Heart left ventricle (tissue), 16 donors: Measurements from ENCODE around the gene GALNT10. TPM values are rescaled to one million over a fixed set of nuclear protein-coding genes. Genes with fewer than 3 reads are reported as not detected.

Source experiments
- ATAC-seq, 4 donors: fragments of 200-7000 bp; cut with Tn5 transposase; one replicate each; pipeline ENCODE4 v1.9.1; 2020 to 2022; ENCODE audit warnings: moderate library complexity in 4 of 4, mild to moderate bottlenecking in 3 of 4, moderate number of reproducible peaks in 1 of 4
- DNase-seq, 5 donors: peaks; one replicate each; pipeline ENCODE4 v3.0.0-alpha.2; 2020
- H3K27ac ChIP-seq, 12 donors: fragments of 200-600 bp; sonication (generic) in 4 of 12; one replicate each; pipeline versions ENCODE4 v1.5.0 to v1.8.0; 2016 to 2022; ENCODE audit warnings: mild to moderate bottlenecking in 2 of 12
- H3K27me3 ChIP-seq, 9 donors: fragments of 200-600 bp; sonication (generic) in 2 of 9; one replicate each; pipeline versions ENCODE4 v1.5.1 to v1.8.0; 2016 to 2022; ENCODE audit warnings: mild to moderate bottlenecking in 3 of 9
- H3K36me3 ChIP-seq, 9 donors: fragments of 200-600 bp; sonication (generic) in 2 of 9; one replicate each; pipeline versions ENCODE4 v1.5.0 to v1.8.0; 2018 to 2022; ENCODE audit warnings: mild to moderate bottlenecking in 2 of 9
- H3K4me1 ChIP-seq, 12 donors: fragments of 200-600 bp; sonication (generic) in 4 of 12; one replicate each; pipeline versions ENCODE4 v1.5.0 to v1.8.0; 2016 to 2022; ENCODE audit warnings: mild to moderate bottlenecking in 3 of 12
- H3K4me3 ChIP-seq, 12 donors: fragments of 200-600 bp; sonication (generic) in 4 of 12; one replicate each; pipeline versions ENCODE4 v1.5.0 to v1.8.0; 2017 to 2022; ENCODE audit warnings: mild to moderate bottlenecking in 9 of 12, moderate library complexity in 4 of 12
- H3K9me3 ChIP-seq, 12 donors: fragments of 200-600 bp; sonication (generic) in 4 of 12; one replicate each; pipeline versions ENCODE4 v1.5.0 to v1.8.0; 2016 to 2022; ENCODE audit warnings: mild to moderate bottlenecking in 1 of 12
- POLR2A ChIP-seq, 2 donors: fragments of 450-650 bp; IDR thresholded peaks; one replicate each; pipeline ENCODE4 v1.6.1; 2017; ENCODE audit warnings: antibody characterized with exemption in 2 of 2, mild to moderate bottlenecking in 2 of 2, moderate library complexity in 2 of 2
- WGBS, 4 donors: extraction: QIAGEN DNeasy Blood & Tissue Kit in 2 of 4; methylation state at CpG; one replicate each; pipeline versions ENCODE4 v1.1.5 to v1.1.7; 2013 to 2018; 5-methylcytosine and 5-hydroxymethylcytosine counted together
- intact Hi-C, 10 donors: fragments of 100-400 bp; cut with DNase I; formaldehyde crosslinking; loops; one replicate each; pipeline versions ENCODE4 v1.11.1 to v1.14.2; 2022
- polyA plus RNA-seq, 2 donors: library from polyadenylated mRNA; stranded (reverse); fragments of 200-250 nt; gene quantifications; one replicate each; pipeline ENCODE4 v1.2.3, GENCODE V29; 2013
- total RNA-seq, 9 donors: library from RNA; depleted of rRNA in 2 of 9; stranded (reverse); fragments of >200 nt in 2 of 9; fragmentation: NEBNext Ultra II Directional in 3 of 9; extraction: Animal tissue kit (Norgen Biotek cat#: 25700) in 3 of 9; gene quantifications; one replicate each; pipeline versions ENCODE4 v1.1.0 to v1.2.4, GENCODE V29; 2016 to 2023
- TF ChIP-seq, protein P1 (sequence below), 12 donors: fragments of 200-600 bp; sonication (generic) in 4 of 12; IDR thresholded peaks; one replicate each; pipeline versions ENCODE4 v1.5.0 to v1.8.0; 2018 to 2022; ENCODE audit warnings: antibody characterized with exemption in 12 of 12, mild to moderate bottlenecking in 5 of 12
- donor health status: ischemic (EF 13 %, LVEDD 7.1; RV severe dilation, severe dysfunction).
- donor health status: healthy with polysubstance abuse.
- donor health status: DM: no; HTN: yes; CAD: no.
- donor health status: DM: no; HTN: no; CAD: no.
- donor health status: ischemic (EF 25% LVEDD 6.9; RV normal size, moderate dysfunction).
- donor health status: ischemic (EF 25% LVEDD 5.7; RV mildly dilated, moderate dysfunction).
- donor health status: healthy.
- donor health status: DM: yes; HTN: yes; CAD: no.
- donor health status: ischemic (EF 35%, LVEDD 5.7; RV mildly dilated, moderate dysfunction).
- donor health status: nonischemic (EF 11% LVEDD 7.7; RV severe dilation, severe dysfunction).
- donor health status: DM: yes; HTN: yes; CAD: no.
- donor health status: PGD.
- donor health status: ischemic (EF 29% LVEDD 5.4; RV normal size, mild dysfunction).
- donor health status: nonischemic (EF 23%, LVEDD 6.1; RV moderate dilation, normal function).

The GALNT10 gene
- total and polyA plus RNA-seq, 11 donors, result 2.7 to 20.7 (median 14.4) TPM

- intact Hi-C loops, result no loop called here
- H3K4me1 ChIP-seq, result peaks cover 0 to 15% (median 4%) of the 10 kb centered on the region in 12 donors
- no peak overlapping the region for H3K27ac ChIP-seq
- no peaks in the 10 kb centered on the region for H3K36me3 ChIP-seq
- peak in 3 of 4 donors; percentile 50 to 70 (median 57) for ATAC-seq
- no peaks in the 10 kb centered on the region for H3K9me3 ChIP-seq
- TF ChIP-seq, protein P1, sequence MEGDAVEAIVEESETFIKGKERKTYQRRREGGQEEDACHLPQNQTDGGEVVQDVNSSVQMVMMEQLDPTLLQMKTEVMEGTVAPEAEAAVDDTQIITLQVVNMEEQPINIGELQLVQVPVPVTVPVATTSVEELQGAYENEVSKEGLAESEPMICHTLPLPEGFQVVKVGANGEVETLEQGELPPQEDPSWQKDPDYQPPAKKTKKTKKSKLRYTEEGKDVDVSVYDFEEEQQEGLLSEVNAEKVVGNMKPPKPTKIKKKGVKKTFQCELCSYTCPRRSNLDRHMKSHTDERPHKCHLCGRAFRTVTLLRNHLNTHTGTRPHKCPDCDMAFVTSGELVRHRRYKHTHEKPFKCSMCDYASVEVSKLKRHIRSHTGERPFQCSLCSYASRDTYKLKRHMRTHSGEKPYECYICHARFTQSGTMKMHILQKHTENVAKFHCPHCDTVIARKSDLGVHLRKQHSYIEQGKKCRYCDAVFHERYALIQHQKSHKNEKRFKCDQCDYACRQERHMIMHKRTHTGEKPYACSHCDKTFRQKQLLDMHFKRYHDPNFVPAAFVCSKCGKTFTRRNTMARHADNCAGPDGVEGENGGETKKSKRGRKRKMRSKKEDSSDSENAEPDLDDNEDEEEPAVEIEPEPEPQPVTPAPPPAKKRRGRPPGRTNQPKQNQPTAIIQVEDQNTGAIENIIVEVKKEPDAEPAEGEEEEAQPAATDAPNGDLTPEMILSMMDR (IDR thresholded peaks at IDR 0.05), result peak in 11 of 12 donors; percentile 17 to 52 (median 37)
- no peak for TF ChIP-seq POLR2A (IDR thresholded peaks at IDR 0.05)
- 50 to 61% (median 54%) methylated on average over 6 of the region's 6 CpGs for WGBS, 4 donors
- no peaks in the 10 kb centered on the region for H3K27me3 ChIP-seq
- H3K4me3 ChIP-seq, result no peak overlapping the region
- no peak for DNase-seq
These were observed 32.8 kb upstream of the GALNT10 start for GRCh38 chr5:154157483-154158378.

- 14 to 37% (median 23%) methylated on average over 1 of the region's 1 CpG for WGBS, 4 donors
- H3K4me1 ChIP-seq, result peaks cover 0 to 15% (median 4%) of the 10 kb centered on the region in 12 donors
- H3K27ac ChIP-seq, result no peak overlapping the region
- intact Hi-C loops, result no loop called here
- TF ChIP-seq, protein P1 (IDR thresholded peaks at IDR 0.05), result no peak
- no peak for TF ChIP-seq POLR2A (IDR thresholded peaks at IDR 0.05)
- H3K36me3 ChIP-seq, result no peaks in the 10 kb centered on the region
- H3K9me3 ChIP-seq, result no peaks in the 10 kb centered on the region
- DNase-seq (no peak), ATAC-seq (no peak)
- H3K27me3 ChIP-seq, result no peaks in the 10 kb centered on the region
- H3K4me3 ChIP-seq, result no peak overlapping the region
These were observed 32.2 kb upstream of the GALNT10 start for GRCh38 chr5:154158379-154158737.

- no peak for DNase-seq
- no peak for ATAC-seq
- H3K9me3 ChIP-seq, result no peaks in the 10 kb centered on the region
- no peaks in the 10 kb centered on the region for H3K36me3 ChIP-seq
- no peak overlapping the region for H3K4me3 ChIP-seq
- intact Hi-C loops, result no loop called here
- H3K27me3 ChIP-seq, result no peaks in the 10 kb centered on the region
- no peak for TF ChIP-seq POLR2A (IDR thresholded peaks at IDR 0.05)
- TF ChIP-seq, protein P1 (IDR thresholded peaks at IDR 0.05), result no peak
- peaks cover 0 to 15% (median 5%) of the 10 kb centered on the region in 12 donors for H3K4me1 ChIP-seq
- no peak overlapping the region for H3K27ac ChIP-seq
These were observed 31.2 kb upstream of the GALNT10 start for GRCh38 chr5:154159343-154159742.

DNA sequence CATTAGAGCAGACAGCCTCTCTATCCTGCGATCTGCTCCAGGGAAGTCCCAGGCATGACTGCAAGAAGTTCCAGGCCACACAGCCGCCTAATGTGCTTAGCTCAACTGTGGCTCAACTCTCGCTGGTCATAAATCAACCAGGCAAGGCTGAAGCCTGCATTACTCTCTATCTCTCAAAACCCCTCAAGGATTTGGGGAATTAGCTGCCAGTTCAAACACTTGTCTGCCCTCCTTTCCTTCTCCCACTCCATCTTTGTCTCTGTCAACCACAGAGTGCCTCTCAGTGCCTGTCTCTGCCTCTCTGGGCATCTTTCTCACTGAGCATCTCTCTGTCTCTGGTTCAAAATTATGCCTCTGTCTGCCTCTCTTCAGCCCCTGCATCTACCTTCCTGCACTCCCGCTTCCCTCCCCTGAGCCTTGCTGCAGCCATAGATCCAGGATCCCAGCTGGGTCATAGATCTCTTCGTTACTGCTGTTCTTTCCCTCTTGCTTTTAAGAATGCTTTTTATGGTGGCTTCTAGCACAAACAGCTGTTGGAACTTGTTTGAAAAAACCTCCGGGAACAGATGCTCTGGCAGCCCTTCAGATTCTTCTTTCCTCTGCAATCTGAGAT, 27.9 kb upstream of the GALNT10 start:
- H3K27me3 ChIP-seq, result no peaks in the 10 kb centered on the region
- peak overlapping the region in 5 of 12 donors; percentile 22 to 62 (median 42) for H3K27ac ChIP-seq
- H3K36me3 ChIP-seq, result no peaks in the 10 kb centered on the region
- H3K4me1 ChIP-seq, result peaks cover 0 to 12% (median 3%) of the 10 kb centered on the region in 12 donors
- peak in 3 of 4 donors; percentile 46 to 69 (median 47) for ATAC-seq
- WGBS, 4 donors, result 70 to 72% (median 71%) methylated on average over 6 of the region's 6 CpGs
- TF ChIP-seq POLR2A (IDR thresholded peaks at IDR 0.05), result no peak
- TF ChIP-seq, protein P1 (IDR thresholded peaks at IDR 0.05), result no peak
- DNase-seq, result peak in 1 of 5 donors; percentile 13
- intact Hi-C loops, result no loop called here
- no peak overlapping the region for H3K4me3 ChIP-seq
- no peaks in the 10 kb centered on the region for H3K9me3 ChIP-seq
